ENCODE results near the gene TAF11.
"Not testable (repeated sequence)": the region's sequence is repeated elsewhere in the genome, so short reads cannot be mapped to it uniquely, and the experiment has no call there.

Gene TAF11

DNA sequence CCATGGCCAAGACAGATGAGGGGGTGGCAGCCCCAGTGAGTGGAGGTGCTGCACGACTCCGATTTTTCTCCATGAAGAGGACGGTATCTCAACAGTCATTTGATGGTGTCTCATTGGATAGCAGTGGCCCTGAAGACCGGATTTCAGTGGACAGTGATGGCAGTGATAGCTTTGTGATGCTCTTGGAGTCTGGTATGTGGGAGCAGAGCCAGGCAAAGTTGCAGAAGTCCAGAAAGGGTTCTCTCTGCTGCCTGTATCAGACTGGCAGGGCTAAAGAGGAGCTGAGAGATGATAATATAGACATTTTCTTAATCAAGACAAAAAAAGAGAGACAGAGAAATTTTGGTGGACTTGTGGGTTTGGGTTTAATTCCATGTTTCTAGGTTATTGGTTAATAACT is 23.8 kb downstream of the TAF11 start:
- no peak for DNase-seq

DNA sequence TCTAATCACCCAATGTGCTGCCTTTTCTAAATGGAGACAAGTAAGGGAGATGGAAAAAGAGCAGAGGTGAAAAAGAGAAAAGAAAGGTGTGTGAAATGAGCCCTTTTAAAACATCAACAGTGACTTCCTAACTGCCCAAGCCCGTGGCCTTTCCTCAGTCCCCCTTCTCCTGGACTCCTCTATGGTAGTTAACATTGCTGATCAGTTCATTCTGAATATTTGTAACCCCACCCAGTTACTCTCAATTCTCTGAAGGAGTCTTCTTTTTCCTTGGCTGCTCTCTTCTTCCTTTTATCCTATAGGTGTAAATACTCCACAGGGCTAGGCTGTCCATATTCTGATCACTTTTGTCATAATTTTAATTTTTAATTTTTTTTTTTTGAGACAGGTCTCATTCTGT is 27.1 kb downstream of the TAF11 start:
- DNase-seq, result no peak

DNA sequence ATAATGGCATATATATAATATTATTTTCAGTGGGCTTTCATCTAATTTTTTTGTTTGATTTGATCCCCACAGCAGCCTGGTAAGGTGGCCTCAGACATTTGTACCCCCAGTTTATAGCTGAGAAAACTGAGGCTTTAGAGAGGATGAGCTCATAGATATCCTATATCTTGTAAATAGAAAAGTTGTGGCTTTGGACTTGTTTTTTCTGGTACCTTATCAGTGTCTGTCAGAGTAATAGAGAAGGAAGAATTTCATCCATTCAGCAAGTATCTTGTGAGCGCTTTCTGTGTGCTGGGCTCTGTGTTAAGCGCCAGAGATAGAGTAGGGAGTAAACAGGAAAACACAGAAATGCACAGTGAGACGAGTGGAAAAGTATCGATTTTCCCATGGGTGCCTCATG is 27.9 kb downstream of the TAF11 start:
- DNase-seq, result no peak

DNA sequence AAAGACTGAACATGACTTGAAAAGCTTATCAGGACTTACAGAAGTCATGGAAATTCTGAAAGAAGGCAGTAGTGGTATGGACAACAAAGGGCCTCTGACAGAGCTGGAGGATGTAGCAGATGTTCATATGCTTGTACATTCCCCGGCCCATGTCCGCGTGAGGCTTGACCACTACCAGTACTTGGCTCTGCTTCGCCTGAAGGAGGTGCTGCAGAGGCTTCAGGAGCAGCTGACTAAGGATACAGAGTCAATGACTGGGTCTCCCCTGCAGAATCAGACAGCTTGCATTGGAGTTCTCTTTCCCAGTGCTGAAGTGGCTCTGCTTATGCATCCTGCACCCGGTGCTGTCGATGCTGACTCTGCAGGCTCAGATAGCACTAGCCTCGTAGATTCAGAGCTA is 29.2 kb downstream of the TAF11 start:
- DNase-seq, result no peak

DNA sequence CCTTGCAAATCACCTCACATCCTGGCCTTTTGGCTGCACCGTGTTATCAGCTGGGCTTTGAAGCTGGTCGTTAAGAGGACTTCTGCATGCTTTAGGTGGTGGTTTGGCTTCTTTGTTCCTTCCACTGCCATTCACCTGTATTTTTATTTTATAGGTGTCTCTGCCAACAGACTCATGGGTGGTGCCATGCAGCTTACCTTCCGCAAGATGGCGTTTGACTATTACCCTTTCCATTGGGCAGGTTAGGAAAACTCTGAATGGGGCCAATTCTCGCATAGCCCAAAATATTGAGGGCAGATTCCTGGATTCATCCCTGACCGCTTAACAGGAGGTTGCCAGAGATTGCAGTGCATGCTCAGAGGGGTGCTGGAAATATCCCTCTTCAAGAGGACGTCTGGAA is 32.4 kb downstream of the TAF11 start:
- no peak for DNase-seq

DNA sequence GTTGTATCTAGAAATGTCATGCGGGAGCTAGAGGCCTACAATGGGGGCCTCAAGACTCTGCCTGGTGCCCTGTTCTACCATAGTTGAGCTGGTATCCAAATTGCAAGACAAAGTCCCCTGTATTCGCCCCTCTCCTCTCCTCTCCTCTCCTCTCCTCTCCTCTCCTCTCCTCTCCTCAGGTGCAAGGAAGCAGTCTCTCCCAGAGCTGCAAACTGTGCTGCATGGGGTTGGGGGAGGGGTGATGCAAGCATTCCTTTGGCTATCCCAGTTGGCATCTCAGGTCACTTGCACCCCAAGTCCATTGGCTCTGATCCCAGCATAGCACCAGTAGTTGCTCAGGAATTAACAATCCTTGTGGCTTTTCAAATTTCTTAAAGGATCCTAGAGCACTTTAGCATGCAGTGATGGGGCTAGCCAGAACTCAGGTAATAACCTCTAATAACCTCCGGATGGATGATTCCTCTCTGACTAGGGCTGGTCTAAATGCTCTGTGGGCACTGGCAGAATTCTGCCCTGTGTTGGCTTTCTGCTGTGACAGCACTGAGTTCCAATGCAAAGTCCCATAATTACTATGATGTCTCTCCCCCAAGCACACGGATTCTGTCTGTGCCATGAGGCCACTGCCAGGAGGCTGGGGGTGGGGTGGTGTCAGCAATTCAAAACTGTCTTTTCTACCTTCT is 35.3 kb downstream of the TAF11 start:
- DNase-seq, result no peak

DNA sequence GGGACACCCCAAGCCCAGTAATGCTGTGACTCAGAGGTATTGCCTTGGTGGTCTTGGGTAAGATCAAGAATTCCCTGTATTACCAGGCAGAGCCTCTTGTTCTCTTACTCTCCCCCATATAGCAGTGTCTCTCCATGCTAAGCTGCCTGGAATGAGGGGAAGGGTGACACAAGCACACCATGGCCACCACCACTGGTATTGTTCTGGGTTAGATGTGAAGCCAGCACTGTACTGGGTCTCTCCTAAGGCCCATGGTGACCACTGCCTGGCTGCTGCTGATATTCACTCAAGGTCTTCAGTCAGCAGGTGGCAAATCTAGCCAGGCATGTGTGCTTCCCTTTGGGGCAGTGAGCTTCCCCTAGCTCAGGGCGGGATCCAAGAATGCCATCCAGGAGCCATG is 36.5 kb downstream of the TAF11 start:
- DNase-seq, result no peak

DNA sequence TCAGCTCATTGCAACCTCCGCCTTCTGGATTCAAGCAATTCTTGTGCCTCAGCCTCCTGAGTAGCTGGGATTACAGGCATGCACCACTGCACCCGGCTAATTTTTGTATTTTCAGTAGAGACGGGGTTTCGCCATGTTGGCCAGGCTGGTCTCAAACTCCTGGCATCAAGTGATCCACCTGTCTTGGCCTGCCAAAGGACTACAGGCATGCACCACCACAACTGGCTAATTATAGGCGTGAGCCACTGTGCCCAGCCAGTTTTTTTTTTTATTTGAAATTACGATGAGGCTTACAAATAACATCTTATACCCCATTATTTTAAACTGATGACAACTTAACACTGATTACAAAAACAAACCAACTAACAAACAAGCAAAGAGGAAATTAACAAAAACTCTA is 38.8 kb downstream of the TAF11 start:
- not testable (repeated sequence) for DNase-seq

DNA sequence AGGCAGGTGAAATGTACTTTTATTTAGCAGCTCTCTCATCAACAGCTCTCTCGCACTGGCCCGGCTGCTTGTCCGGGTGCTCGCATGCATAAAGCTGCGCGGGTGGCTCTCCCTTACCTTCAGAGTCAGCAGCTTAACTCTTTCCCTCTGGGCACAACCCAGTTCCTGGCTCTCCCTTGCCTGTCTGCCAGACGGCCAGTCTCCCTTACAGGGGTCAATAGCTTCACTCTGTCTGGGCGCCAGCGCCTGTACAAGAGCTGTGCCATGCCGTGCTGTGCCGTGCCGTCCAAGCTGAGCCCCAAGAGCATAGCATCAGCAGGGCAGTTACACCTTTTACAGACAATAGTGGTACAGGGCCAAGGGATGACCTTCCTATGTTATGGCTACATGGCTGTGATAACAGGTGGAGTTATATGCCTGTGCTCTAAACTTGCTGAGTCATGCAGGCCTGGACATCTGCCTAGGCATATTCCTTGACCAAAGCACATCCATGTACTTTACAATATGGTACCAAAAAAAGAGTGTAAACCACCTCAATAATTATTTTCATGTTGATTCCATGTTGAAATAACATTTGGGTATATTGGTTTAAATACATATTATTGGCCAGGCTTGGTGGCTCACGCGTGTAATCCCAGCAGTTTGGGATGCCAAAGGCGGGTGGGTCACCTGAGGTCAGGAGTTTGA is 48.0 kb downstream of the TAF11 start:
- no peak for DNase-seq

DNA sequence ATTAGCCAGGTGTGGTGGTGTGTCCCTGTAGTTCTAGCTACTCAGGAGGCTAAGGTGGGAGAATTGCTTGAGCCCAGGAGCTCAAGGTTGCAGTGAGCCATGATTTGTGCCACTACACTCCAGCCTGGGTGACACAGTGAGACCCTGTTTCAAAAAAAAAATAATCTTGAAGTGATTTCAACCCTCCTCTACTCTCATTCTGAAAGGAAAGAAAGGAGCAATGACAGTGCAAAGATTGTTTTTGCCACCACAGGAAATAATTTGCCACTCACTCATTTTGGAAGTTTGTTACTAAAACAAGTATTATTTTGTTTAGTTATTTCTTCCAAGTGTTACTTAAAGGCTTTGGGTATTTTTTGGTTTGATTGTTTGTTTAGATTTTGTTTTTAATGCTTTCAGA is 50.3 kb downstream of the TAF11 start:
- DNase-seq, result no peak

DNA sequence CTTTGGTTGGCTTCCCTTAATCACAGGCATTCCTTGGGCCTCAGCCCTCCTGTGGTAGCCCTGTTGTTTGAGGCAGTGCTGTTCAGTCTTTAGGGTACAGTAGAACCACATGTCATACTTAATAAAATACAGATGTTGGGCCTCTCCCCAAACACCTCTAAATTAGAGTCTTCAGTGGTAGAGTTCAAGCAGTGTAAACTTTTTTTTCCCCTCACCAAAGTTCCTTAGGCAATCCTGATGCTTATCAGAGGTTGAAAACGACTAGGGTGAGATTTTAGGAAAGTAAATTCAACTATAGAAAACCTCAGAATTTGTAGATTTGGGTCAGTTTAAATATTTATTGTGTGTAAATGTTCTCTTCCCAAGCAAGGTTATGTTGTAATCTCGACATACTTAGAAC is 51.4 kb downstream of the TAF11 start:
- DNase-seq, result no peak

DNA sequence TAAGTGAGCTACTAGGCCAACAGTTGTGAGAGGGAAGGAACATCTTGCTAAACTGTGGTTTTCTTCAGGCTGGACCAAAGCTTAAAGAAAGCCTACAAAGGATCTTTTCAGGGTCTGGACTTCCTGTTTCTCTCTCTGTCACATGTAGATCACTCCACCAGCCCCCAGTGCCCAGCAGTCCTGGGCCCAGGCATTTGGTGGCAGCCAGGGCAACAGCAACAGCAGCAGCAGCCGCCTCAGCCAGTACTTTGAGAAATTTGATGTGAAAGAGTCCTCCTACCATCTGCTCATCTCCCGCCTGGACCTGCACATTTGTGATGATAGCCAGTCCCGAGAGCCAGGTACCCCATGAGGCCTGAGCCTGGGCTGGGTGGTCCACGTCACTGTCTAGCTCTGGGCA is 51.8 kb downstream of the TAF11 start:
- no peak for DNase-seq

DNA sequence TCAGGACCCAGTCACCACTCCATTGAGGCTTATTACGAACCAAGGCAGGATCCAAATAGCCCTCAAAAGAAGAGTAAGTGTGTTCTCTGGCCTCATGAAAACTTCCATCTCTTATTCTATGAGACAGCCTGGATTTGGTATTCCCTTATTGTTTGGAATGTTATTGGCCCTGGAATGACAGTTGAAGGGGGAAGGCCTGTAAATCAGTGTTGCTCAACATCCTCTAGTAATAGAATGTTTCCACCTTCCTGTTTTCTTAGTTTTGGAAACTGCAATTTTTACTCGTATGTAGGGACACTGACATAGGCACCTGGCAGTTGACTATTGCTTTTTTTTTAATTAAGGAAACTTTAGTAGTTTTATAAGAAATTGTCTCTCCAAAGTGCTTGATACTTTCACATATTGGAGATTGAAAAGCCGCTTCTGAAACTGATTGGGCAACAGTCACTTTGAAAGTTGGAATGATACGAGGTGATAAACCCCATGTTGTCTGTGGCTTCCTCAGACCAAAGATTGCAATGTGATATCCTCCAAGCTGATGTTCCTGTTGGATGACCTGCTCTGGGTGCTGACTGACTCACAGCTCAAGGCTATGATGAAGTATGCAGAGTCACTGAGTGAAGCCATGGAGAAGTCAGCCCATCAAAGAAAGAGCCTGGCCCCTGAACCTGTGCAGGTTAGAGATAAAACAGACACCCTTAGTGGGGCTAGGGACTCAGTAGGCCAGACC is 52.9 kb downstream of the TAF11 start:
- no peak for DNase-seq

DNA sequence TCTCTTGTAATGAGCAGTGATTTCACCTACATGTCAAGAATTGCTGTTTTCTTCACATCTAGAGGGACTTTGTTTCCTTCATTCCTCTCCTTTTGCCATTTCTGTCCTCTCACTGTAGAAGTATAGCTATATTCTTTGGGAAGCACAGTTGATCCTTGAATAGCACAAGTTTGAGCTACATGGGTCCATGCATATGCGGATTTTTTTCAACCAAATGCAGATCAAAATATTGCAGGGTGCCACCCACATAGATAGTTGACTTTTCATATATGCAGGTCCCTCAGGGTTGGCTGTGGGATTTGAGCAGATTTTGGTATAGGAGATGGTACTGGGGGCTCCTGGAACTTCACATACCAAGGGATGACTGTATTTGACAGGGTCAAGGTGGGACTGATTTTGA is 54.9 kb downstream of the TAF11 start:
- DNase-seq, result no peak

DNA sequence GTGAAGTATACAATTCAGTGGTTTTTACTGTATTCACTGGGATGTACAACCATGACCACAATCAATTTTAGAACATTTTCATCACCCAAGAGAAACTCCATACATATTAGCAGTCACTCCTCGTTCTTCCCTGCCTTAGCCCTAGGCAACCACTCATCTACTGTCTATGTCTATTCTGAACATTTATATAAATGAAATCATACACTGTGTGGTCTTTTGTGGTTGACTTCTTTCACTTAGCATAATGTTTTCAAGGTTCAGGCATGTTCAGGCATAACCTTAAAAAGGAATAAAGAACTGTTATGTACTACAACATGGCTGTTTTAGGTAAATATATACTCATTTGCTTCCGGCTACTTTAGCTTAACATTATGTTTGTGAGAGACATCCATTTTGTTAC is 58.7 kb downstream of the TAF11 start:
- no peak for DNase-seq
